Muscle of arm (tissue), 14 donors: Measurements from ENCODE around the gene WDFY2. TPM values are rescaled to one million over a fixed set of nuclear protein-coding genes. Genes with fewer than 3 reads are reported as not detected.
"Not testable (repeated sequence)": the region's sequence is repeated elsewhere in the genome, so short reads cannot be mapped to it uniquely, and the experiment has no call there.

Experiments
- DNase-seq: peaks from one replicate; pipeline ENCODE4 v3.0.0-alpha.2; 2013
- long read RNA-seq, 11 donors: transcript quantifications; one replicate each; lab custom pipeline, GENCODE V29; 2026
- polyA plus RNA-seq, 12 donors: library from polyadenylated mRNA; unstranded; fragments of 120-200 nt; gene quantifications; one replicate each; pipeline ENCODE4 v1.2.1, GENCODE V29; 2013; ENCODE audit not compliant: insufficient read length in 12 of 12

The WDFY2 gene
- polyA plus RNA-seq: 10 to 100 TPM in 4 of 12 donors, 1 to 10 TPM in 7, not detected in 1; 5.5 to 29.5 (median 9.5) TPM
- long read RNA-seq, donor 1, full-length matches to known transcripts: 2 of 2 reads
- long read RNA-seq, donor 1, partial matches to known transcripts: 0 of 2 reads
- long read RNA-seq, donor 1, other reads (novel, unspliced or antisense): 0 of 2 reads
- long read RNA-seq, donor 2: 0 reads
- long read RNA-seq, donor 3: 0 reads
- long read RNA-seq, donor 4, full-length matches to known transcripts: 1 of 1 reads
- long read RNA-seq, donor 4, partial matches to known transcripts: 0 of 1 reads
- long read RNA-seq, donor 4, other reads (novel, unspliced or antisense): 0 of 1 reads
- long read RNA-seq, donor 5, full-length matches to known transcripts: 5 of 5 reads
- long read RNA-seq, donor 5, partial matches to known transcripts: 0 of 5 reads
- long read RNA-seq, donor 5, other reads (novel, unspliced or antisense): 0 of 5 reads
- long read RNA-seq, donor 6: 0 reads
- long read RNA-seq, donor 7, full-length matches to known transcripts: 3 of 3 reads
- long read RNA-seq, donor 7, partial matches to known transcripts: 0 of 3 reads
- long read RNA-seq, donor 7, other reads (novel, unspliced or antisense): 0 of 3 reads
- long read RNA-seq, donor 8, full-length matches to known transcripts: 1 of 1 reads
- long read RNA-seq, donor 8, partial matches to known transcripts: 0 of 1 reads
- long read RNA-seq, donor 8, other reads (novel, unspliced or antisense): 0 of 1 reads
- long read RNA-seq, donor 9, full-length matches to known transcripts: 2 of 2 reads
- long read RNA-seq, donor 9, partial matches to known transcripts: 0 of 2 reads
- long read RNA-seq, donor 9, other reads (novel, unspliced or antisense): 0 of 2 reads
- long read RNA-seq, donor 10, full-length matches to known transcripts: 2 of 2 reads
- long read RNA-seq, donor 10, partial matches to known transcripts: 0 of 2 reads
- long read RNA-seq, donor 10, other reads (novel, unspliced or antisense): 0 of 2 reads
- long read RNA-seq, donor 11, full-length matches to known transcripts: 2 of 2 reads
- long read RNA-seq, donor 11, partial matches to known transcripts: 0 of 2 reads
- long read RNA-seq, donor 11, other reads (novel, unspliced or antisense): 0 of 2 reads

- peak; percentile 100 for DNase-seq
Measured at GRCh38 chr13:51583875-51584730, at the start of gene WDFY2. Gene WDFY2, plus strand, starts transcription at chr13:51584462. Its CDS starts 226 bp downstream, at chr13:51584688.

GRCh38 chr13:51538591-51539179 is 45.6 kb upstream of the WDFY2 start:
- DNase-seq: no peak

- DNase-seq: no peak
Measured at GRCh38 chr13:51539887-51540286, 44.4 kb upstream of the WDFY2 start.

GRCh38 chr13:51541037-51541436 is 43.2 kb upstream of the WDFY2 start:
- DNase-seq: no peak

GRCh38 chr13:51541809-51542258 is 42.4 kb upstream of the WDFY2 start:
- no peak for DNase-seq

GRCh38 chr13:51542346-51543242 is 41.7 kb upstream of the WDFY2 start:
- DNase-seq: no peak

GRCh38 chr13:51545446-51545845 is 38.8 kb upstream of the WDFY2 start:
- DNase-seq: not testable (repeated sequence)

- DNase-seq: no peak
Measured at GRCh38 chr13:51547425-51548176, 36.7 kb upstream of the WDFY2 start.

- DNase-seq: no peak
Measured at GRCh38 chr13:51549050-51549449, 35.2 kb upstream of the WDFY2 start.

GRCh38 chr13:51549593-51549992 is 34.7 kb upstream of the WDFY2 start:
- DNase-seq: no peak

- no peak for DNase-seq
Measured at GRCh38 chr13:51550151-51550550, 34.1 kb upstream of the WDFY2 start.

- no peak for DNase-seq
Measured at GRCh38 chr13:51551416-51551815, 32.8 kb upstream of the WDFY2 start.

- no peak for DNase-seq
Measured at GRCh38 chr13:51552027-51552426, 32.2 kb upstream of the WDFY2 start.

GRCh38 chr13:51553531-51553930 is 30.7 kb upstream of the WDFY2 start:
- DNase-seq: no peak

- DNase-seq: no peak
Measured at GRCh38 chr13:51556740-51557139, 27.5 kb upstream of the WDFY2 start.

GRCh38 chr13:51557438-51557837 is 26.8 kb upstream of the WDFY2 start:
- DNase-seq: no peak

- no peak for DNase-seq
Measured at GRCh38 chr13:51557875-51558612, 26.2 kb upstream of the WDFY2 start.
